Activated T-cell treated with anti-CD3 and anti-CD28 coated beads, Interleukin-2, amount 50 U/mL, for 4 hours (primary cell): ENCODE data around the gene MAPKAP1. TPM values are rescaled to one million over a fixed set of nuclear protein-coding genes. Genes with fewer than 3 reads are reported as not detected.
A peak's percentile ranks its signal among the peaks of the same experiment; 100 is the strongest.
"Not testable (repeated sequence)": the region's sequence is repeated elsewhere in the genome, so short reads cannot be mapped to it uniquely, and the experiment has no call there.

ENCODE experiments used
- ATAC-seq, 2 donors: fragments of 200-7000 bp; cut with Tn5 transposase; one replicate each; pipeline ENCODE4 v1.10.0; 2021
- DNase-seq: peaks from one replicate; pipeline ENCODE4 v3.0.0-alpha.2; 2020
- H3K27me3 Mint-ChIP-seq: one replicate; pipeline ENCODE4 v1.8.0; 2021; ENCODE audit warnings: low read depth, mixed read lengths
- H3K36me3 Mint-ChIP-seq: one replicate; pipeline ENCODE4 v1.8.0; 2022; ENCODE audit warnings: mixed read lengths; ENCODE audit not compliant: insufficient read depth
- H3K4me1 Mint-ChIP-seq: one replicate; pipeline ENCODE4 v1.8.0; 2021; ENCODE audit warnings: low read depth, mixed read lengths
- H3K4me3 Mint-ChIP-seq: one replicate; pipeline ENCODE4 v1.8.0; 2021; ENCODE audit warnings: mild to moderate bottlenecking, moderate library complexity, mixed read lengths
- H3K9me3 Mint-ChIP-seq: one replicate; pipeline ENCODE4 v1.8.0; 2021; ENCODE audit warnings: mixed read lengths
- total RNA-seq, 3 donors: library from RNA; stranded (reverse); gene quantifications; one replicate each; pipeline ENCODE4 v1.2.1, GENCODE V29; 2021

MAPKAP1 gene
- total RNA-seq, 3 donors from 2014 or later = 89.8 to 108 (median 107) TPM

- DNase-seq = no peak
- ATAC-seq = no peak
- Mint-ChIP-seq H3K4me1 (no peaks in the 10 kb centered on the region), H3K27me3 (no peaks in the 10 kb centered on the region), H3K9me3 (no peaks in the 10 kb centered on the region), H3K4me3 (no peak overlapping the region), H3K36me3 (no peaks in the 10 kb centered on the region)
These were observed 306.0 kb downstream of the MAPKAP1 start for GRCh38 chr9:125400725-125401716.

DNA sequence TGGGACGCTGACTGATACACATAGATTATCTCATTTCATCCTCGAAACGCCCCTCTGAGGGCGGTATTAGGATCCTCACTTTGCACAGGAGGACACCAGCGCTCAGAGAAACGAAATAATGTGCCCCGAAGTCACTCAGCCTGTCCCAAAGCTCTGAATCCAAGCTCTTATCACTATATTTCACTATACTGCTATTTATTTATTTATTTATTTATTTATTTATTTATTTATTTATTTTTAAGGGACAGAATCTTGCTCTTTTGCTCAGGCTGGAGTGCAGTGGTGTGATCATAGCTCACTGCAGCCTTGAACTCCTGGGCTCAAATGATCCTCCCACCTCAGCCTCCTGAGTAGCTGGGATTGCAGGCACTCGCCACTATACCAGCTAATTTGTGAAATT lies 306.8 kb downstream of the MAPKAP1 start:
- H3K9me3 Mint-ChIP-seq = not testable (repeated sequence)

GRCh38 chr9:125399666-125400065 lies 307.3 kb downstream of the MAPKAP1 start:
- H3K36me3 Mint-ChIP-seq = no peaks in the 10 kb centered on the region
- no peaks in the 10 kb centered on the region for H3K4me1 Mint-ChIP-seq
- no peak for DNase-seq
- ATAC-seq = no peak
- no peaks in the 10 kb centered on the region for H3K27me3 Mint-ChIP-seq
- no peak overlapping the region for H3K4me3 Mint-ChIP-seq
- no peaks in the 10 kb centered on the region for H3K9me3 Mint-ChIP-seq

More for the DNA sequence above, 306.8 kb downstream of the MAPKAP1 start:
- not testable (repeated sequence) for H3K4me1 Mint-ChIP-seq, ATAC-seq, H3K4me3 Mint-ChIP-seq, DNase-seq, H3K27me3 Mint-ChIP-seq, H3K36me3 Mint-ChIP-seq

DNA sequence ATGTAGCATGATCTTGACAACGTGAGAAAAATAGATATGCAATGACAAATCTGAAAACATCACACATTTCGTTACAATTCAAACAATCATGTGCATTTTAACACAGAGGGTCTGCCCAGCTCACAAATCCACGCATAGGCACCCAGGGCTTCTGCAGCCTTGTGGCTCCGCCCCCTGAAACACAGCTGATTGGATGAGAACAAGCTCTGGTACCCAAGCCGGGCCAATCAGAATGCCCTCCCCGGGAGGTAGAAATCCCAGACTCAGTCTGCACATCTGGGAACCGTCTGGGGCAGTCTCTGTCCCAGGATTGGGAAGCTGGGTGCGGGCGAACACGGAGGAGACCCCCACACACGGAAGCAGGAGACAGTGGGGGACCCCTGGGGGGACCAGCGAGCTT lies 307.8 kb downstream of the MAPKAP1 start:
- Mint-ChIP-seq H3K27me3 (no peaks in the 10 kb centered on the region), H3K4me1 (no peaks in the 10 kb centered on the region), H3K36me3 (no peaks in the 10 kb centered on the region), H3K4me3 (no peak overlapping the region), H3K9me3 (no peaks in the 10 kb centered on the region)
- DNase-seq (no peak), ATAC-seq (peak in 1 of 2 donors; percentile 35)

DNA sequence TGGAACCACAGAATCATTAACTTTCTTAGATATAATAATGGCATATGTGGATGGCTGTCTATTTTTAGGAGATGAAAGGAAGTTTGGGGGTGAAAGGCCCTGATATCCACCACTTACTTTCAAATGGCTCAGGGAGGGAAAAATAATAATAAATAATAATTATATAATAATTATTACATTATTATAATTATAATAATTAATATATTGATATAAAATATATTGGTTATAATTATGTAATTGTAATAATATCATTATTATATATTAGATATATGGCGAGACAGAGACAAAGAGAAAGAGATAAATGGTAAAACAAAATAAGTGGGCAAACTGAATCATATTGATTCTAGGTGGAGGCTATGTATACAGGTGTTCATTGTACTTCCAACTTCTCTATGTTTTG lies 308.8 kb downstream of the MAPKAP1 start:
- no peaks in the 10 kb centered on the region for H3K36me3 Mint-ChIP-seq
- H3K4me1 Mint-ChIP-seq = no peaks in the 10 kb centered on the region
- ATAC-seq = no peak
- H3K9me3 Mint-ChIP-seq = no peaks in the 10 kb centered on the region
- H3K27me3 Mint-ChIP-seq = no peaks in the 10 kb centered on the region
- no peak for DNase-seq
- H3K4me3 Mint-ChIP-seq = no peak overlapping the region

DNA sequence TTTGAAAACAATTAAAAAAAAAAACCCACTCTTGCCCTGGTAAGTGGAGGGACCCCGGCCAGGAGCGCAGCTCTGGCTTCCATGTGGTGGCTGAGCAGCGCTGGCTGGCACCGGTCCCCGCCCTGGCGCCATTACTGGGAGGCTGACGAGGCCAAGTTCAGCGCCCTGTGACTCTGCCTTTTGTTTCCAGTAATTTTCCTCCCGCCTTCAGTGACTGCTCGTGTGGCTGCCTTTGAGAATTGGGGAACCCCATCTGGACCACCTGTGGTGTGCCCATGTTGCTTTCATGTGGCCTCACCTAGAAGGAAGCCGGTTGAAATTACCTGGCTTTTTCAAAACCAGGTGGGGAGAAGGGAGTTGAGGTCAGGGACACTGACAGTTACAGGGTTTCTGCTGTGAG lies 309.3 kb downstream of the MAPKAP1 start:
- Mint-ChIP-seq H3K36me3 (no peaks in the 10 kb centered on the region), H3K9me3 (no peaks in the 10 kb centered on the region), H3K4me3 (no peak overlapping the region), H3K4me1 (no peaks in the 10 kb centered on the region), H3K27me3 (no peaks in the 10 kb centered on the region)
- no peak for ATAC-seq
- DNase-seq = no peak

GRCh38 chr9:125396799-125397198 lies 310.2 kb downstream of the MAPKAP1 start:
- H3K4me1 Mint-ChIP-seq = no peaks in the 10 kb centered on the region
- no peaks in the 10 kb centered on the region for H3K27me3 Mint-ChIP-seq
- no peak for ATAC-seq
- H3K4me3 Mint-ChIP-seq = no peak overlapping the region
- H3K9me3 Mint-ChIP-seq = no peaks in the 10 kb centered on the region
- no peaks in the 10 kb centered on the region for H3K36me3 Mint-ChIP-seq
- no peak for DNase-seq

DNA sequence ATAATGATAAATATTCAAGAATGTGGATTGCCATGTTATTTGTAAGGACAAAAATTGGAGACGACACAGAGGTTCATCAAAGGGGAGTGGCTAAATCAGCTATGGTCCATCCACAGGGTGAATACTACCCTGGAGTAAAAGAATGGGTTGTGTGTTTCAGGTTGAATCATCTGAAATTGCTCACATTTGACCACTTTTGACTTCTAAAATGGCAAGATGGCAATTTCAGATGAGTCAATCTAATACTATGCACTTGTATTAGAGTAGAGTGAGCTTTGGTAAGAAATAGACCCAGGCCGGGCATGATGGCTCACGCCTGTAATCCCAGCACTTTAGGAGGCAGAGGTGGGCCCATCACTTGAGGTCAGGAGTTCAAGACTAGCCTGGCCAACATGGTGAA lies 313.6 kb downstream of the MAPKAP1 start:
- ATAC-seq = no peak
- no peaks in the 10 kb centered on the region for H3K9me3 Mint-ChIP-seq
- no peak for DNase-seq

GRCh38 chr9:125391704-125392103 lies 315.3 kb downstream of the MAPKAP1 start:
- H3K4me3 Mint-ChIP-seq = no peak overlapping the region
- no peaks in the 10 kb centered on the region for H3K36me3 Mint-ChIP-seq
- DNase-seq (no peak), ATAC-seq (no peak)
- H3K4me1 Mint-ChIP-seq = no peaks in the 10 kb centered on the region
- H3K27me3 Mint-ChIP-seq = peaks cover 4% of the 10 kb centered on the region
- H3K9me3 Mint-ChIP-seq = no peaks in the 10 kb centered on the region

More for the DNA sequence above, 313.6 kb downstream of the MAPKAP1 start:
- Mint-ChIP-seq H3K27me3 (peaks cover 4% of the 10 kb centered on the region), H3K4me3 (no peak overlapping the region), H3K4me1 (no peaks in the 10 kb centered on the region), H3K36me3 (no peaks in the 10 kb centered on the region)

GRCh38 chr9:125388978-125389377 lies 318.0 kb downstream of the MAPKAP1 start:
- Mint-ChIP-seq H3K4me3 (no peak overlapping the region), H3K36me3 (no peaks in the 10 kb centered on the region), H3K4me1 (no peaks in the 10 kb centered on the region), H3K27me3 (peaks cover 4% of the 10 kb centered on the region), H3K9me3 (no peaks in the 10 kb centered on the region)
- ATAC-seq (no peak), DNase-seq (no peak)

- DNase-seq (no peak), ATAC-seq (no peak)
- H3K9me3 Mint-ChIP-seq = no peaks in the 10 kb centered on the region
- no peaks in the 10 kb centered on the region for H3K36me3 Mint-ChIP-seq
- no peaks in the 10 kb centered on the region for H3K4me1 Mint-ChIP-seq
- peaks cover 4% of the 10 kb centered on the region for H3K27me3 Mint-ChIP-seq
- no peak overlapping the region for H3K4me3 Mint-ChIP-seq
These were observed 319.0 kb downstream of the MAPKAP1 start for GRCh38 chr9:125387861-125388524.

Other genes with a start within 250 kb of the MAPKAP1 start
- 10 to 100 TPM; 13.0 to 24.4 (median 16.7) TPM for gene PBX3, start 40.2 kb upstream of the MAPKAP1 start, total RNA-seq